ENCODE measurements around the gene DNAJC6.
A peak's percentile ranks its signal among the peaks of the same experiment; 100 is the strongest.

The DNAJC6 gene

GRCh38 chr1:65407877-65408276, 98.5 kb downstream of the DNAJC6 start:
- DNase-seq (ENCODE audit: low read depth) = no peak

- DNase-seq (ENCODE audit: low read depth) = no peak
These were observed 100.0 kb downstream of the DNAJC6 start for GRCh38 chr1:65409314-65409713.

- DNase-seq (ENCODE audit: low read depth) = no peak
These were observed 100.5 kb downstream of the DNAJC6 start for GRCh38 chr1:65409816-65410326.

- no peak for DNase-seq (ENCODE audit: low read depth)
These were observed 103.1 kb downstream of the DNAJC6 start for GRCh38 chr1:65412256-65412983.

GRCh38 chr1:65412984-65413375, 103.6 kb downstream of the DNAJC6 start:
- DNase-seq (ENCODE audit: low read depth) = peak; percentile 56

- no peak for DNase-seq (ENCODE audit: low read depth)
These were observed 105.2 kb downstream of the DNAJC6 start for GRCh38 chr1:65414538-65414937.

- no peak for DNase-seq (ENCODE audit: low read depth)
These were observed 107.4 kb downstream of the DNAJC6 start for GRCh38 chr1:65416767-65417166.

GRCh38 chr1:65417729-65418128, 108.4 kb downstream of the DNAJC6 start:
- no peak for DNase-seq (ENCODE audit: low read depth)

GRCh38 chr1:65418522-65419185, 109.3 kb downstream of the DNAJC6 start:
- no peak for DNase-seq (ENCODE audit: low read depth)

- DNase-seq (ENCODE audit: low read depth) = peak; percentile 93
These were observed 110.6 kb downstream of the DNAJC6 start for GRCh38 chr1:65419681-65420589.

- DNase-seq (ENCODE audit: low read depth) = no peak
These were observed 111.4 kb downstream of the DNAJC6 start, which contains the start of the genes LEPR and LEPROT for GRCh38 chr1:65420590-65421350. Gene LEPR (plus strand): TSS chr1:65420668. CDS start chr1:65565566, 144,898 bp downstream. Gene LEPROT (plus strand): TSS chr1:65420668. CDS start chr1:65420725, 57 bp downstream.

GRCh38 chr1:65421351-65422025, 112.1 kb downstream of the DNAJC6 start:
- no peak for DNase-seq (ENCODE audit: low read depth)

- DNase-seq (ENCODE audit: low read depth) = no peak
These were observed 113.2 kb downstream of the DNAJC6 start for GRCh38 chr1:65422241-65423203.

- peak; percentile 81 for DNase-seq (ENCODE audit: low read depth)
These were observed 114.7 kb downstream of the DNAJC6 start for GRCh38 chr1:65423884-65424572.

- no peak for DNase-seq (ENCODE audit: low read depth)
These were observed 115.2 kb downstream of the DNAJC6 start for GRCh38 chr1:65424573-65424889.

- DNase-seq (ENCODE audit: low read depth) = no peak
These were observed 115.7 kb downstream of the DNAJC6 start for GRCh38 chr1:65425006-65425405.

- peak; percentile 67 for DNase-seq (ENCODE audit: low read depth)
These were observed 116.4 kb downstream of the DNAJC6 start for GRCh38 chr1:65425697-65426096.

GRCh38 chr1:65429078-65429477, 119.7 kb downstream of the DNAJC6 start:
- no peak for DNase-seq (ENCODE audit: low read depth)

- peak; percentile 69 for DNase-seq (ENCODE audit: low read depth)
These were observed 120.5 kb downstream of the DNAJC6 start for GRCh38 chr1:65429806-65430205.
